ENCODE data around the gene PLEKHN1. TPM values are rescaled to one million over a fixed set of nuclear protein-coding genes. Genes with fewer than 3 reads are reported as not detected.
A peak's percentile ranks its signal among the peaks of the same experiment; 100 is the strongest.

Gene PLEKHN1
- total and polyA plus RNA-seq, 2 of the 4 experiments (the other 2 are of a cell fraction), result 0.54 to 2.1 TPM

GRCh38 chr1:1004420-1004779 is 38.1 kb downstream of the PLEKHN1 start:
- Histone ChIP-seq H3K14ac (replicated peaks; ENCODE audit: low read depth, low read length) (no peak overlapping the region), H2AK5ac (ENCODE audit: low read depth, low read length) (no peak overlapping the region), H3K4me3 (ENCODE audit: insufficient read depth, low read depth, low read length) (no peak overlapping the region), H3K4ac (ENCODE audit: low read depth, low read length) (no peak overlapping the region), H3K18ac (ENCODE audit: low read depth, low read length) (no peak overlapping the region), H3K4me2 (ENCODE audit: low read depth, low read length) (no peak overlapping the region), H3K23ac (ENCODE audit: low read depth, low read length) (no peak overlapping the region), H4K5ac (ENCODE audit: low read depth, low read length) (no peak overlapping the region), H3K79me1 (ENCODE audit: low read depth in 1 of 2, low read length in 2 of 2) (peaks cover 9 to 26% of the 10 kb centered on the region in 2 experiments; a peak in 3 of 4 replicates), H3K56ac (ENCODE audit: extremely low read depth, insufficient read depth, low read length) (no peak overlapping the region), H2AFZ (replicated peaks; ENCODE audit: low read length, poor library complexity) (no peak overlapping the region), H2BK20ac (ENCODE audit: low read depth, low read length) (no peak overlapping the region), H4K91ac (ENCODE audit: insufficient read depth, low read depth, low read length) (no peak overlapping the region), H2BK120ac (ENCODE audit: low read depth, low read length) (no peak overlapping the region), H3K4me1 (ENCODE audit: control insufficient read depth, insufficient read depth, low read length) (peaks cover 8% of the 10 kb centered on the region), H3K36me3 (ENCODE audit: control insufficient read depth, insufficient read depth, low read length) (no peaks in the 10 kb centered on the region), H2BK5ac (ENCODE audit: low read depth, low read length, poor library complexity, severe bottlenecking) (no peak overlapping the region), H2AK9ac (replicated peaks; ENCODE audit: low read depth, low read length, poor library complexity) (peak overlapping the region; percentile 25), H3K27me3 (ENCODE audit: control insufficient read depth, insufficient read depth, low read length) (no peaks in the 10 kb centered on the region), H4K8ac (ENCODE audit: low read depth in 2 of 2, low read length in 2 of 2) (no peak overlapping the region), H4K20me1 (ENCODE audit: insufficient read depth, low read length) (peaks cover 4% of the 10 kb centered on the region; the same call in 1 of the 2 replicates), H3K9ac (ENCODE audit: low read depth, low read length) (no peak overlapping the region), H3K27ac (ENCODE audit: insufficient read depth, low read length) (no peak overlapping the region), H3K9me3 (ENCODE audit: control insufficient read depth, insufficient read depth, low read length) (no peaks in the 10 kb centered on the region), H3K9me1 (ENCODE audit: insufficient read depth, low read length) (peaks cover 6% of the 10 kb centered on the region; the same call in 1 of the 2 replicates), H2BK15ac (ENCODE audit: low read depth, low read length) (no peak overlapping the region)
- intact Hi-C loops (cut with micrococcal nuclease) (loop anchor here (5.0 kb wide), 1 partner anchor 53 kb away; no protein-coding TSS in a partner anchor), dilution Hi-C loops (cut with HindIII; ENCODE audit: low sequenced_read_pairs, unreplicated experiment) (no loop called here), in situ Hi-C loops (cut with MboI; ENCODE audit: low sequenced_read_pairs) (no loop called here)
- DNase-seq (no peak), ATAC-seq (ENCODE audit: low read depth) (no peak)
- ChIA-PET POLR2A (ENCODE audit: unreplicated experiment) (no interaction called here), CTCF (no interaction called here)
- TF ChIP-seq SMC3 (IDR thresholded peaks at IDR 0.05; ENCODE audit: low read depth, low read length) (no peak), RAD21 (IDR thresholded peaks at IDR 0.05; ENCODE audit: low read length) (no peak), MAZ (IDR thresholded peaks at IDR 0.05; ENCODE audit: borderline replicate concordance, low read depth, low read length) (no peak), MAFK (IDR thresholded peaks at IDR 0.05; ENCODE audit: low read depth, low read length) (no peak), CTCF (conservative IDR thresholded peaks at IDR 0.05; ENCODE audit: low read depth, low read length) (no peak), RCOR1 (IDR thresholded peaks at IDR 0.05; ENCODE audit: insufficient replicate concordance, low read length) (no peak), RFX5 (IDR thresholded peaks at IDR 0.05; ENCODE audit: low read depth, low read length) (no peak), FOS (IDR thresholded peaks at IDR 0.05; ENCODE audit: low read depth, low read length) (no peak), BHLHE40 (IDR thresholded peaks at IDR 0.05; ENCODE audit: low read depth, low read length) (no peak), CHD1 (IDR thresholded peaks at IDR 0.05; ENCODE audit: low read depth, low read length) (no peak), ELK1 (IDR thresholded peaks at IDR 0.05; ENCODE audit: borderline replicate concordance, low read depth, low read length) (no peak), NFE2L2 (IDR thresholded peaks at IDR 0.05; ENCODE audit: low read depth, low read length) (no peak), CEBPB (IDR thresholded peaks at IDR 0.05; ENCODE audit: low read depth, low read length) (no peak)
- no TSS peak for BruUV-seq (replicated peaks)
- 86% methylated on average over 4 of the region's 7 CpGs; no CpG with 5 or more reads in 1 of the 2 experiments for WGBS, 2 experiments (ENCODE audit: extremely low coverage in 2 of 2, insufficient read length in 1 of 2)
